ENCODE data around the gene CDIP1.
A peak's percentile ranks its signal among the peaks of the same experiment; 100 is the strongest.

Gene CDIP1

DNA sequence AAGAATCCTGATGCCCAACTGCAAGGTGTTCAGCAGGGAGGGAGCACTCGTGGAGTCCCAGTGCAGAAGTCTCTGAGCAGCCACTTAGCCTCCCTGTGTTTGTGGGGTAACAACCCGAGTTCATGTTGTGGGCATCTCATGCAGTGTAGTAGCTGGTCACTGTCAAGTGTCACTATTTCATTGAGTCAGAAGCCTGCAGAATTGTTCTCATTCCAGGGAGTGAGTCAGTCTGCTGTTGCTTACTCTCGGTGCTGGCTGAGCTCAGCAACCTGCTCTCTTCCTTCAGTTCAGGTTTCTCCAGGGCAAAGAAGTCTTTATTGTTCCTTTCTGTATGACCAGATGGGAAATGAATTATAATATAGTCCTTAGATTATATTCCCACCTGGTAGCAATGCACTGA, 38.3 kb downstream of the CDIP1 start:
- H3K4me2 ChIP-seq (ENCODE audit: low read length), result peak overlapping the region; percentile 37
- WGBS (ENCODE audit: extremely low coverage, insufficient coverage, insufficient read length), result no CpG with 5 or more reads among the region's 3 CpGs

DNA sequence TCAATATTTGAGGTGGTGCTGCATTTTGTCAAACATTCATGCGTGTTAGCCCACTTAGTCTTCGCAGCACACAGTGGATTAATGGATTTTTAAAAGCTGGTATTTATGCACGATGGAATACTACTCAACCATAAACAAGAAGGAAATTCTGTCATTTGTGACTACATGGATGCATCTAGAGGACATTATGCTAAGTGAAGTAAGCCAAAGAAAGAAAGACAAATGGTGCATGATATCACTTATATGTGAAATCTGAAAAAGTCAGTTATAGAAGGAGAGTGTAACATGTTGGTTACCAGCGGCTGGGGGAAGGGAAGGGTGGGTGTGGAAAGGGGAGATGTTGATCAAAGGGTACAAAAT, 39.4 kb downstream of the CDIP1 start:
- Histone ChIP-seq H3K4me2 (ENCODE audit: low read length) (no peak overlapping the region), H3K4me3 (ENCODE audit: low read depth, low read length) (no peak overlapping the region)
- WGBS (ENCODE audit: extremely low coverage, insufficient coverage, insufficient read length), result no CpG with 5 or more reads among the region's 4 CpGs

More for the DNA sequence above, 38.3 kb downstream of the CDIP1 start:
- Histone ChIP-seq H3K4ac (ENCODE audit: low read depth, low read length) (no peak overlapping the region), H2BK12ac (ENCODE audit: low read length) (no peak overlapping the region), H3K9me3 (ENCODE audit: insufficient read depth, low read depth, low read length) (peaks cover 2% of the 10 kb centered on the region), H2BK5ac (ENCODE audit: low read depth, low read length, poor library complexity) (no peak overlapping the region), H3K79me2 (ENCODE audit: control insufficient read depth, insufficient read depth, low read length, poor library complexity) (peaks cover 2% of the 10 kb centered on the region), H4K91ac (ENCODE audit: low read depth, low read length) (no peak overlapping the region), H3K27ac (ENCODE audit: low read depth, low read length) (peak overlapping the region; percentile 81), H4K8ac (ENCODE audit: low read depth, low read length) (no peak overlapping the region), H3K4me1 (ENCODE audit: control insufficient read depth in 1 of 2, insufficient read depth in 2 of 2, low read length in 2 of 2) (peaks cover 10 to 19% of the 10 kb centered on the region in 2 experiments), H3K36me3 (ENCODE audit: control insufficient read depth in 1 of 2, insufficient read depth in 2 of 2, low read length in 2 of 2) (peaks cover 0 to under 1% of the 10 kb centered on the region in 2 experiments), H3K18ac (ENCODE audit: low read length) (no peak overlapping the region), H3K14ac (ENCODE audit: low read length) (no peak overlapping the region), H2AK5ac (ENCODE audit: low read length) (no peak overlapping the region), H3K4me3 (ENCODE audit: low read depth, low read length) (no peak overlapping the region), H4K12ac (ENCODE audit: low read depth, low read length) (no peak overlapping the region), H3K27me3 (ENCODE audit: insufficient read depth, low read length) (no peaks in the 10 kb centered on the region), H3K23ac (ENCODE audit: low read length) (no peak overlapping the region), H2AFZ (ENCODE audit: insufficient read depth, low read length, poor library complexity) (no peak overlapping the region), H2BK120ac (ENCODE audit: insufficient read depth, low read length, poor library complexity) (no peak overlapping the region), H3K9ac (ENCODE audit: low read length) (no peak overlapping the region), H3K79me1 (ENCODE audit: low read length) (no peaks in the 10 kb centered on the region)
- peak; percentile 72 to 84 for DNase-seq

GRCh38 chr16:4498546-4499195, 39.9 kb downstream of the CDIP1 start:
- Histone ChIP-seq H4K91ac (ENCODE audit: low read depth, low read length) (no peak overlapping the region), H3K23ac (ENCODE audit: low read length) (no peak overlapping the region), H3K4me1 (ENCODE audit: control insufficient read depth in 1 of 2, insufficient read depth in 2 of 2, low read length in 2 of 2) (peaks cover 10 to 26% of the 10 kb centered on the region in 2 experiments), H3K36me3 (ENCODE audit: control insufficient read depth in 1 of 2, insufficient read depth in 2 of 2, low read length in 2 of 2) (no peaks in the 10 kb centered on the region), H2BK120ac (ENCODE audit: insufficient read depth, low read length, poor library complexity) (no peak overlapping the region), H3K14ac (ENCODE audit: low read length) (no peak overlapping the region), H3K9me3 (ENCODE audit: insufficient read depth, low read depth, low read length) (peaks cover 2% of the 10 kb centered on the region), H4K8ac (ENCODE audit: low read depth, low read length) (no peak overlapping the region), H3K4me2 (ENCODE audit: low read length) (no peak overlapping the region), H3K18ac (ENCODE audit: low read length) (no peak overlapping the region), H3K4me3 (ENCODE audit: low read depth, low read length) (no peak overlapping the region), H3K79me1 (ENCODE audit: low read length) (no peaks in the 10 kb centered on the region), H3K27ac (ENCODE audit: low read depth, low read length) (no peak overlapping the region), H2AK5ac (ENCODE audit: low read length) (no peak overlapping the region), H2BK12ac (ENCODE audit: low read length) (no peak overlapping the region), H3K4ac (ENCODE audit: low read depth, low read length) (no peak overlapping the region), H2AFZ (ENCODE audit: insufficient read depth, low read length, poor library complexity) (no peak overlapping the region), H2BK5ac (ENCODE audit: low read depth, low read length, poor library complexity) (no peak overlapping the region), H3K9ac (ENCODE audit: low read length) (no peak overlapping the region), H3K79me2 (ENCODE audit: control insufficient read depth, insufficient read depth, low read length, poor library complexity) (peaks cover 2% of the 10 kb centered on the region), H3K27me3 (ENCODE audit: insufficient read depth, low read length) (no peaks in the 10 kb centered on the region), H4K12ac (ENCODE audit: low read depth, low read length) (no peak overlapping the region)
- no CpG with 5 or more reads among the region's 8 CpGs for WGBS (ENCODE audit: extremely low coverage, insufficient coverage, insufficient read length)
- peak; percentile 92 to 93 for DNase-seq

More for the DNA sequence above, 39.4 kb downstream of the CDIP1 start:
- no peaks in the 10 kb centered on the region for H3K27me3 ChIP-seq (ENCODE audit: insufficient read depth, low read length)
- H3K18ac ChIP-seq (ENCODE audit: low read length), result no peak overlapping the region
- H3K4me1 ChIP-seq (ENCODE audit: control insufficient read depth in 1 of 2, insufficient read depth in 2 of 2, low read length in 2 of 2), result peaks cover 10 to 26% of the 10 kb centered on the region in 2 experiments
- H3K4ac ChIP-seq (ENCODE audit: low read depth, low read length), result no peak overlapping the region
- H3K36me3 ChIP-seq (ENCODE audit: control insufficient read depth in 1 of 2, insufficient read depth in 2 of 2, low read length in 2 of 2), result no peaks in the 10 kb centered on the region
- no peak for DNase-seq
- H3K9me3 ChIP-seq (ENCODE audit: insufficient read depth, low read depth, low read length), result peaks cover 2% of the 10 kb centered on the region
- H2AFZ ChIP-seq (ENCODE audit: insufficient read depth, low read length, poor library complexity), result no peak overlapping the region
- no peak overlapping the region for H4K8ac ChIP-seq (ENCODE audit: low read depth, low read length)
- H2BK5ac ChIP-seq (ENCODE audit: low read depth, low read length, poor library complexity), result no peak overlapping the region
- no peak overlapping the region for H3K27ac ChIP-seq (ENCODE audit: low read depth, low read length)
- H3K23ac ChIP-seq (ENCODE audit: low read length), result no peak overlapping the region
- H2BK120ac ChIP-seq (ENCODE audit: insufficient read depth, low read length, poor library complexity), result no peak overlapping the region
- H2BK12ac ChIP-seq (ENCODE audit: low read length), result no peak overlapping the region
- no peaks in the 10 kb centered on the region for H3K79me1 ChIP-seq (ENCODE audit: low read length)
- H3K14ac ChIP-seq (ENCODE audit: low read length), result no peak overlapping the region
- no peak overlapping the region for H3K9ac ChIP-seq (ENCODE audit: low read length)
- peaks cover 2% of the 10 kb centered on the region for H3K79me2 ChIP-seq (ENCODE audit: control insufficient read depth, insufficient read depth, low read length, poor library complexity)
- H4K91ac ChIP-seq (ENCODE audit: low read depth, low read length), result no peak overlapping the region
- no peak overlapping the region for H4K12ac ChIP-seq (ENCODE audit: low read depth, low read length)
- H2AK5ac ChIP-seq (ENCODE audit: low read length), result no peak overlapping the region

GRCh38 chr16:4496305-4496704, 42.3 kb downstream of the CDIP1 start:
- no peaks in the 10 kb centered on the region for H3K27me3 ChIP-seq (ENCODE audit: insufficient read depth, low read length)
- no peak overlapping the region for H2BK5ac ChIP-seq (ENCODE audit: low read depth, low read length, poor library complexity)
- H3K36me3 ChIP-seq (ENCODE audit: control insufficient read depth in 1 of 2, insufficient read depth in 2 of 2, low read length in 2 of 2), result no peaks in the 10 kb centered on the region
- no peak overlapping the region for H2BK12ac ChIP-seq (ENCODE audit: low read length)
- H3K4ac ChIP-seq (ENCODE audit: low read depth, low read length), result no peak overlapping the region
- no peak overlapping the region for H3K9ac ChIP-seq (ENCODE audit: low read length)
- H4K91ac ChIP-seq (ENCODE audit: low read depth, low read length), result no peak overlapping the region
- WGBS (ENCODE audit: extremely low coverage, insufficient coverage, insufficient read length), result no CpG with 5 or more reads among the region's 4 CpGs
- H3K23ac ChIP-seq (ENCODE audit: low read length), result no peak overlapping the region
- H2BK120ac ChIP-seq (ENCODE audit: insufficient read depth, low read length, poor library complexity), result no peak overlapping the region
- no peak overlapping the region for H2AFZ ChIP-seq (ENCODE audit: insufficient read depth, low read length, poor library complexity)
- no peaks in the 10 kb centered on the region for H3K9me3 ChIP-seq (ENCODE audit: insufficient read depth, low read depth, low read length)
- no peak overlapping the region for H3K4me2 ChIP-seq (ENCODE audit: low read length)
- H3K79me1 ChIP-seq (ENCODE audit: low read length), result no peaks in the 10 kb centered on the region
- no peak overlapping the region for H3K14ac ChIP-seq (ENCODE audit: low read length)
- H3K18ac ChIP-seq (ENCODE audit: low read length), result no peak overlapping the region
- peak in 1 of 2 donors; percentile 52 for DNase-seq
- no peaks in the 10 kb centered on the region for H3K79me2 ChIP-seq (ENCODE audit: control insufficient read depth, insufficient read depth, low read length, poor library complexity)
- no peak overlapping the region for H3K27ac ChIP-seq (ENCODE audit: low read depth, low read length)
- H2AK5ac ChIP-seq (ENCODE audit: low read length), result no peak overlapping the region
- H4K12ac ChIP-seq (ENCODE audit: low read depth, low read length), result no peak overlapping the region
- no peak overlapping the region for H4K8ac ChIP-seq (ENCODE audit: low read depth, low read length)
- H3K4me3 ChIP-seq (ENCODE audit: low read depth, low read length), result no peak overlapping the region
- H3K4me1 ChIP-seq (ENCODE audit: control insufficient read depth in 1 of 2, insufficient read depth in 2 of 2, low read length in 2 of 2), result peaks cover 10 to 25% of the 10 kb centered on the region in 2 experiments
